NAMALWA (cell line): ENCODE data around the gene SKIC2.
"Not testable (repeated sequence)": the region's sequence is repeated elsewhere in the genome, so short reads cannot be mapped to it uniquely, and the experiment has no call there.

Experiments
- DNase-seq: peaks from one replicate; pipeline ENCODE4 v3.0.0-alpha.2; 2015; ENCODE audit warnings: low spot score

Gene SKIC2

DNA sequence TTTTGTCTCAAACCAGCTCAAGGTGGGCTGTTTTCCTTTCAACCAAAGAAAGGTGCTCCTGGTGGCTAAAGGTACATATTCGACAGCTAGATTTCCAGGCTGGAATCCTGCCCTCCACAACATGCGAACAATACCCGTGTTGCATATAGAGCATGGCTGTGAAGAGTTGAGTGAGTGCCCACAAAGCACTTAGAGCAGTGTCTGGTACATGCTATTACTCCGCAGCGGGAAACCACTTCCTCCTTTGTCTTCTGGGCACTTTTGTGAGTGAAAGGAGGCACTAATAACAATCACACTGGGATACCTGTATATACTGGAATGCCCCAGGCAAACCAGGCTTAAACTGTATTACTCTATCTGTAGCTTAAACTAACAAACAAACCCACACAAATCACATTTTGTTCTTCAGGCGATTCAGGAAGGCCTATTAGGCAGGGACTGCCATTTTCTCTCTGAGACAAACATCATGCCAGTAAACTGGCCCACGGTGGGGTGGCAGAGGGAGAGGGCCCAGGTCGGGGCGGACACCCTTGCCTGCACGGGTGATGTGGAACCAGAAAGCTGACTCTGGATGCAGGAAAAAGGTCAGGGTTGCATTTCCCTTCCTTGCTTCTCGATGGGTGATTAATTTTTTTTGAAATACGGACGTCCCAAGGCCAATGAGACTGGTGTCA lies 46.0 kb downstream of the SKIC2 start:
- DNase-seq, result not testable (repeated sequence)

DNA sequence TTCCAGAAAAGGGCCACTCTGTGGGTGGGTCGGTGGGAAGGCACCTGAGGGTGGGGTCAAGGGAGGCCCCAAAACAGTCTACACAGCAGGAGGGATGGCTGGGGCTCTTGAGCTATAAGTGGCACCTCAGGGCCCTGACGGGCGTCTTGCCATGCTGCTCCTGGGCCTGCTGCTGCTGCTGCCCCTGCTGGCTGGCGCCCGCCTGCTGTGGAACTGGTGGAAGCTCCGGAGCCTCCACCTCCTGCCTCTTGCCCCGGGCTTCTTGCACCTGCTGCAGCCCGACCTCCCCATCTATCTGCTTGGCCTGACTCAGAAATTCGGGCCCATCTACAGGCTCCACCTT lies 46.5 kb downstream of the SKIC2 start:
- not testable (repeated sequence) for DNase-seq

DNA sequence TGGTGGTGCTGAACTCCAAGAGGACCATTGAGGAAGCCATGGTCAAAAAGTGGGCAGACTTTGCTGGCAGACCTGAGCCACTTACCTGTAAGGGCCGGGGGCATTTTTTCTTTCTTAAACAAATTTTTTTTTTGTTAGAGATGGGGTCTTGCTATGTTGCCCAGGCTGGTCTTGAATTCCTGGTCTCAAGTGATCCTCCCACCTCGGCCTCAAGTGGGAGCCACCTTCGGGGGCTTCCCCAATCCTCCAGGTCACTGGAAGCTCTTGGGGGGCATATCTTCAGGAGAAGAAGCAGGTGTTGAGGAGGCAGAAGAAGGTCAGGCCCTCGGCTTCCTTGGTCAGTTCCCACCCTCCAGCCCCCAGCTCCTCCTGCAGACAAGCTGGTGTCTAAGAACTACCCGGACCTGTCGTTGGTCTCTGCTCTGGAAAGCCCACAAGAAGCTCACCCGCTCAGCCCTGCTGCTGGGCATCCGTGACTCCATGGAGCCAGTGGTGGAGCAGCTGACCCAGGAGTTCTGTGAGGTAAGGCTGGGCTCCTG lies 47.1 kb downstream of the SKIC2 start:
- not testable (repeated sequence) for DNase-seq

DNA sequence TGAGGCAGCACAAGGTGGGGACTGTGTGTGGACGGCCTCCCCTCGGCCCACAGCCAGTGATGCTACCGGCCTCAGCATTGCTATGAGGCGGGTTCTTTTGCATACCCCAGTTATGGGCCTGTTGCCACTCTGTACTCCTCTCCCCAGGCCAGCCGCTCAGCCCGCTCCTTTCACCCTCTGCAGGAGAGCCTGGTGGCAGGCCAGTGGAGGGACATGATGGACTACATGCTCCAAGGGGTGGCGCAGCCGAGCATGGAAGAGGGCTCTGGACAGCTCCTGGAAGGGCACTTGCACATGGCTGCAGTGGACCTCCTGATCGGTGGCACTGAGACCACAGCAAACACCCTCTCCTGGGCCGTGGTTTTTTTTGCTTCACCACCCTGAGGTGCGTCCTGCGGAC lies 48.1 kb downstream of the SKIC2 start:
- DNase-seq, result not testable (repeated sequence)

DNA sequence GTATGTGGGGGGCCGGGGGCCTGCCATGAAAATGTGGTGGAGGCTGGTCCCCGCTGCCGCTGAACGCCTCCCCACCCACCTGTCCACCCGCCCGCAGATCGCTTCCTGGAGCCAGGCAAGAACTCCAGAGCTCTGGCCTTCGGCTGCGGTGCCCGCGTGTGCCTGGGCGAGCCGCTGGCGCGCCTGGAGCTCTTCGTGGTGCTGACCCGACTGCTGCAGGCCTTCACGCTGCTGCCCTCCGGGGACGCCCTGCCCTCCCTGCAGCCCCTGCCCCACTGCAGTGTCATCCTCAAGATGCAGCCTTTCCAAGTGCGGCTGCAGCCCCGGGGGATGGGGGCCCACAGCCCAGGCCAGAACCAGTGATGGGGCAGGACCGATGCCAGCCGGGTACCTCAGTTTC lies 49.1 kb downstream of the SKIC2 start:
- not testable (repeated sequence) for DNase-seq

DNA sequence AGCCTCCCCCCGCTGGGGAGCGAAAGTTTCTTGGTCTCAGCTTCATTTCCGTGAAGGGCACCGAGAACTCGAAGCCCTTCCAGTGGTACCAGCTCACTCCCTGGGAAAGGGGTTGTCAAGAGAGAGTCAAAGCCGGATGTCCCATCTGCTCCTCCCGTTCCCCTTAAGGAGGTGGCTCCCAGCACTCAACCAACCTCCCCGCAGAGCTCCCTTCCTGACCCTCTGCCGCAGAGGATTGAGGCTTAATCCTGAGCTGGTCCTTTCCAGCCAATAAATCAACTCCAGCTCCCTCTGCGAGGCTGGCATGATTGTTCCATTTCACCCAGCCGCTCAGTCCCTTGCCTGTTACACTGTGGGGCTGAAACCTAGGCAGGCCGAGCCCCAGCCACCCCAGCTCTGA lies 49.6 kb downstream of the SKIC2 start:
- DNase-seq, result not testable (repeated sequence)

DNA sequence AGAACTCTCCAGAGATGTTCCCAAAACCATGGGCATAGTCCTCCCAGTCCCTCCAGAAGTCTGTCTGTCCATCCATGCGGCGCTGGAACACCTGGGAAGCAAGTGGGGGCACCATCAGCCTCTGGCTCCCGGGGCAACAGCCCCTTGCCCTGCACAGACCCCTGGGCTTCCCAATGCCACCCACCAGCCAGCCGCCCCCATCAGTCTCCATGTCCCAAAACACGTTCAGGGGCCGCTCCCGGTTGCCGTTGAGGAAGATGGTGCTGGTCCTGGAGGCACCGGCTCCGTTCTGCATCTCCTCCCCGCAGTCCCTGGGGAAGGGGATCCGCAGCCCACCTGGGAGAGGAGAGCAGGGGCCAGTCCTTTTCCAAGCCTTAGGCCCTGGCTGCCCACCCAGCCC lies 50.6 kb downstream of the SKIC2 start:
- DNase-seq, result not testable (repeated sequence)

DNA sequence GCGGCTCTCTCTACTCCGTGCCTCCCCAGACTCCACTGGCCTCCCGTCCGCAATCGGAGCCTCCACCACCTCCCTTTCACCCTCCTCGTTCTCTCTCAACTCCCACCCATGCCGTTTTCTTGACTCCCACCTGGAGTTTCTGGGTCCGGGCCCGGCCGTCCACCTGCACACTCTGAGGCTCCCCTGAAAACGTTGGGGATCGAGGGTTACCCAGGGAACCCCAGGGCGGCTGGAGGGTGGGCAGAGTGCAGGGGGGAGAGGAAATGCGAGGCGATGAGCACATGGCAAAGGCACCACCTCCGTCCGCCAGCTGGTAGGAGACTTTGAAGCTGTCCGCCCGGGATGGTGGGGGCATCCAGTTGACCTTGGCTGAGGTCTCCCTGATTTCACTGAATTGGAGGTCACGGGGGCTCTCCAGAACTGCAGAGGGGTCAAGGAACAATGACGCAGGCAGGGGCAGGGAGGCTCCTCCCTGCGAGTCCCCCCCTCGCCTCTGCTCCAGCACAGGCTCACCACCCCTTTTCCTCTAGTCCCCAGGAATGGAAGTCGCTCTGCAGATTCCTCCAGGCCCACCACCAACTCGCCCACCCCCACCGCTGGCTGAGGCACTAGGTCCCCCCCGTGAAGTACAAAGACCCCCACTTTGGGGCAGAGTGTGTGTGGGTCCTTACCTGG lies 52.0 kb downstream of the SKIC2 start:
- DNase-seq, result not testable (repeated sequence)

DNA sequence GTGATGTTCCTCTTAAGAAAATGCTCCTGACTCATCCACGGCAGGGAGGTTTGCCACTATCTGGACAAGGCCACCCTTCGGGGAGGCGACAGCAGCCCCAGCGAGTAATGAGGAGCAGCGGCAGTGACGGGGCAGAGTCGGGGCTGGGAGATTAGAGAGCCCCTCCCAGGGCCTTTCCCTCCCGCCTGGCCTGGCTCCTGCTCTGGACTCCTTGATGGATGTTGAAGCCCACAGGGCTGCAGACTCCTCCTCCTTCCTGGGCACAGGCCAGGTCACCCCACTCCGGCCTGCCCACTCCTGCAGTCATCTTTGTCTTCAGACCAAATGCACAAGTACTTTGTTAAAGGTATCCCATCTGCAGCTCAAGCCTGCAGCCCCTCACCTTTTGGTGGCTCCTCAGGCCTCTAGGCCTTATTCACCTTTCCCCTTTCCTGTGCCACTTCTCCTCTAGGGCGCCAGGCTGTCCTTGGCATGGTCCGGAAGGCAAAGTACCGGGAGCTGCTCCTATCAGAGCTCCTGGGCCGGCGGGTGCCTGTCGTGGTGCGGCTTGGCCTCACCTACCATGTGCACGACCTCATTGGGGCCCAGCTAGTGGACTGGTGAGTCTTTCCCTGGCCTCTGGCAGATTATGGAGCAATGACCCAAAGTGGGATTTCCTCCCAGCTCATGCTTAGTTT lies 54.1 kb downstream of the SKIC2 start:
- DNase-seq, result not testable (repeated sequence)

DNA sequence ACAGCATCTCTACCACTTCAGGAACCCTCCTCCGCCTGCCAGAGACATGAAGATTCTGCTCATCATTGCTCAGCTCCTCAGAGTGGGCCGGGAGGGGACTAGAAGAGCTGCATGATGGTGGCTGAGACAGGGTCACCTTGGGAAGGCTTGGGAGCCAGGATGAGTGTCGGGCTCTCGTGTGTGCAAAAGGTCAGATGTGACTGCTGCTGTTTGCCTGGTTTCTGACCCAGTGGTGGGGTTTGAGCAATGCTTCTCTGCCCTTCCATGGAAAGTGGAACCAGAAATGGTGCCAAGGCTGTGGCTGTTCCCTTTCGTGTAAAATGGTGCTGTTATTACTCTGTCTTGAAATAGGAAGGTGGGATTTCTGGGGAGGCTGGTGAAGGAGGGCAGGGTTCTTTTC lies 54.8 kb downstream of the SKIC2 start:
- not testable (repeated sequence) for DNase-seq

DNA sequence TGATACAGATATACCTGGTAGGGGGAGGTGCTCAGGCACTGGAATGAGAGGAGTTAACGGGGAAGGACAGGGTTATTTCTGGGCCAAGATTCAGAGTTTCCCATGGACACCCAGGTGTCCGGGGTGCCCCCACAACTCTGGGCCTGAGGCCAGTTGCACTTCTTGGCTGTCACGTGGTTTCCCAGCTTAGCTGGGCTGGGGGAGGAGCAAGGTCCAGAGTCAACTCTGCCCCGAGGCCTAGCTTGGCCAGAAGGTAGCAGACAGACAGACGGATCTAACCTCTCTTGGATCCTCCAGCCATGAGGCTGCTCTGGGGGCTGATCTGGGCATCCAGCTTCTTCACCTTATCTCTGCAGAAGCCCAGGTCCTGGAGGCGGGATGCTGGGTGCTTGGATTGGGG lies 55.6 kb downstream of the SKIC2 start, which contains the start of gene C4B:
C4B (plus strand) TSS at position 249 of the 400 bp plus-strand sequence; CDS start at position 300, 51 bp downstream.
- not testable (repeated sequence) for DNase-seq
